ENCODE results near the gene RPS6KA5.

The RPS6KA5 gene

GRCh38 chr14:91019673-91020072, 40.8 kb downstream of the RPS6KA5 start:
- no peak for TF ChIP-seq CTCF (IDR thresholded peaks at IDR 0.05; ENCODE audit: low read depth, low read length)
- H3K27me3 ChIP-seq (ENCODE audit: insufficient read depth, low read depth, severe bottlenecking): no peaks in the 10 kb centered on the region
- no peak for DNase-seq
- H3K27ac ChIP-seq: no peak overlapping the region
- H3K9me3 ChIP-seq (ENCODE audit: severe bottlenecking): no peaks in the 10 kb centered on the region
- no peak overlapping the region for H3K4me3 ChIP-seq (ENCODE audit: low read depth, low read length)
- H3K36me3 ChIP-seq: no peaks in the 10 kb centered on the region

GRCh38 chr14:91018481-91018880, 42.0 kb downstream of the RPS6KA5 start:
- no peak for TF ChIP-seq CTCF (IDR thresholded peaks at IDR 0.05; ENCODE audit: low read depth, low read length)
- Histone ChIP-seq H3K9me3 (ENCODE audit: severe bottlenecking) (no peaks in the 10 kb centered on the region), H3K36me3 (no peaks in the 10 kb centered on the region), H3K27me3 (ENCODE audit: insufficient read depth, low read depth, severe bottlenecking) (no peaks in the 10 kb centered on the region), H3K27ac (no peak overlapping the region), H3K4me3 (ENCODE audit: low read depth, low read length) (no peak overlapping the region)
- DNase-seq: no peak

DNA sequence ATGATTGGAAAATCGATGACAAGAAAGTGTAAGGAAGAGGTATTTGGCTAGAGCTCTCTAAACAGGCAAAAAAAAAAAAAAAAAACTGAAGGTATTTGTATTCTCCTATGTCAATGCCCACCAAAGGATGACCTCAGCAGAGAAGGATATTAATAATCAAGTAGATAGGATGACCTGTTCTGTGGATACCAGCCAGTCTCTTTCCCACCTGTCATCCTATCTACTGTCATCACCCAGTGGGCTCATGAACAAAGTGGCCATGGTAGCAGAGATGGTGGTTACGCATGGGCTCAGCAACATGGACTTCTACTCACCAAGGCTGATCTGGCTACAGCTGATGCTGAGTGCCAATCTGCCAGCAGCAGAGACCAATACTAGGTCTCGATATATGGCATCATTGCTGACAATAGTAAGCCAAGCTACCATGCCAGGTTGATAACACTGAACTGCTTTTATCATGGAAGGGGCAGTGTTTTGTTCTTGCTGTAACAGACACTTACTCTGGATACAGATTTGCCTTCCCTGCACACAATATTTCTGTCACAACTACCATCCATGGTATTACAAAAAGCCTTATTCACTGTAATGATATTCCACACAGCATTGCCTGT, 43.5 kb downstream of the RPS6KA5 start:
- Histone ChIP-seq H3K4me3 (ENCODE audit: low read depth, low read length) (no peak overlapping the region), H3K27ac (no peak overlapping the region), H3K36me3 (no peaks in the 10 kb centered on the region), H3K27me3 (ENCODE audit: insufficient read depth, low read depth, severe bottlenecking) (no peaks in the 10 kb centered on the region), H3K9me3 (ENCODE audit: severe bottlenecking) (no peaks in the 10 kb centered on the region)
- DNase-seq: no peak
- TF ChIP-seq CTCF (IDR thresholded peaks at IDR 0.05; ENCODE audit: low read depth, low read length): no peak

GRCh38 chr14:91015435-91015834, 45.0 kb downstream of the RPS6KA5 start:
- no peak for TF ChIP-seq CTCF (IDR thresholded peaks at IDR 0.05; ENCODE audit: low read depth, low read length)
- H3K9me3 ChIP-seq (ENCODE audit: severe bottlenecking): no peaks in the 10 kb centered on the region
- DNase-seq: no peak
- H3K27me3 ChIP-seq (ENCODE audit: insufficient read depth, low read depth, severe bottlenecking): no peaks in the 10 kb centered on the region
- H3K36me3 ChIP-seq: no peaks in the 10 kb centered on the region
- H3K27ac ChIP-seq: no peak overlapping the region
- H3K4me3 ChIP-seq (ENCODE audit: low read depth, low read length): no peak overlapping the region

GRCh38 chr14:91012045-91012444, 48.4 kb downstream of the RPS6KA5 start:
- H3K36me3 ChIP-seq: no peaks in the 10 kb centered on the region
- no peak for TF ChIP-seq CTCF (IDR thresholded peaks at IDR 0.05; ENCODE audit: low read depth, low read length)
- H3K9me3 ChIP-seq (ENCODE audit: severe bottlenecking): no peaks in the 10 kb centered on the region
- H3K4me3 ChIP-seq (ENCODE audit: low read depth, low read length): no peak overlapping the region
- H3K27me3 ChIP-seq (ENCODE audit: insufficient read depth, low read depth, severe bottlenecking): no peaks in the 10 kb centered on the region
- H3K27ac ChIP-seq: no peak overlapping the region
- no peak for DNase-seq

GRCh38 chr14:91010153-91010533, 50.3 kb downstream of the RPS6KA5 start:
- no peaks in the 10 kb centered on the region for H3K9me3 ChIP-seq (ENCODE audit: severe bottlenecking)
- no peak overlapping the region for H3K4me3 ChIP-seq (ENCODE audit: low read depth, low read length)
- no peaks in the 10 kb centered on the region for H3K36me3 ChIP-seq
- DNase-seq: no peak
- TF ChIP-seq CTCF (IDR thresholded peaks at IDR 0.05; ENCODE audit: low read depth, low read length): no peak
- no peaks in the 10 kb centered on the region for H3K27me3 ChIP-seq (ENCODE audit: insufficient read depth, low read depth, severe bottlenecking)
- no peak overlapping the region for H3K27ac ChIP-seq

Data from WERI-Rb-1 (cell line).